Activated T-cell treated with anti-CD3 and anti-CD28 coated beads, Interleukin-2, amount 50 U/mL, for 4 hours (primary cell): Measurements from ENCODE around the gene CLCN1. TPM values are rescaled to one million over a fixed set of nuclear protein-coding genes. Genes with fewer than 3 reads are reported as not detected.
"Not testable (repeated sequence)": the region's sequence is repeated elsewhere in the genome, so short reads cannot be mapped to it uniquely, and the experiment has no call there.

Source experiments
- ATAC-seq, 2 donors: fragments of 200-7000 bp; cut with Tn5 transposase; one replicate each; pipeline ENCODE4 v1.10.0; 2021
- DNase-seq: peaks from one replicate; pipeline ENCODE4 v3.0.0-alpha.2; 2020
- H3K27me3 Mint-ChIP-seq: one replicate; pipeline ENCODE4 v1.8.0; 2021; ENCODE audit warnings: low read depth, mixed read lengths
- H3K36me3 Mint-ChIP-seq: one replicate; pipeline ENCODE4 v1.8.0; 2022; ENCODE audit warnings: mixed read lengths; ENCODE audit not compliant: insufficient read depth
- H3K4me1 Mint-ChIP-seq: one replicate; pipeline ENCODE4 v1.8.0; 2021; ENCODE audit warnings: low read depth, mixed read lengths
- H3K4me3 Mint-ChIP-seq: one replicate; pipeline ENCODE4 v1.8.0; 2021; ENCODE audit warnings: mild to moderate bottlenecking, moderate library complexity, mixed read lengths
- H3K9me3 Mint-ChIP-seq: one replicate; pipeline ENCODE4 v1.8.0; 2021; ENCODE audit warnings: mixed read lengths
- total RNA-seq, 3 donors: library from RNA; stranded (reverse); gene quantifications; one replicate each; pipeline ENCODE4 v1.2.1, GENCODE V29; 2021

The CLCN1 gene
- total RNA-seq, 3 donors from 2014 or later = not detected

- Mint-ChIP-seq H3K27me3 (no peaks in the 10 kb centered on the region), H3K36me3 (peaks cover 11% of the 10 kb centered on the region), H3K9me3 (no peaks in the 10 kb centered on the region), H3K4me1 (peaks cover 13% of the 10 kb centered on the region), H3K4me3 (no peak overlapping the region)
- DNase-seq (no peak), ATAC-seq (peak; percentile 17 to 18)
These were observed 70.2 kb downstream of the CLCN1 start for GRCh38 chr7:143385891-143386781.

- no peaks in the 10 kb centered on the region for H3K9me3 Mint-ChIP-seq
- no peak overlapping the region for H3K4me3 Mint-ChIP-seq
- peaks cover 11% of the 10 kb centered on the region for H3K36me3 Mint-ChIP-seq
- no peaks in the 10 kb centered on the region for H3K27me3 Mint-ChIP-seq
- ATAC-seq (no peak), DNase-seq (no peak)
- peaks cover 13% of the 10 kb centered on the region for H3K4me1 Mint-ChIP-seq
These were observed 71.5 kb downstream of the CLCN1 start for GRCh38 chr7:143387156-143387975.

- Mint-ChIP-seq H3K9me3 (no peaks in the 10 kb centered on the region), H3K4me1 (peaks cover 13% of the 10 kb centered on the region), H3K36me3 (peaks cover 14% of the 10 kb centered on the region), H3K27me3 (no peaks in the 10 kb centered on the region), H3K4me3 (no peak overlapping the region)
- DNase-seq (no peak), ATAC-seq (no peak)
These were observed 72.1 kb downstream of the CLCN1 start for GRCh38 chr7:143388051-143388450.

- Mint-ChIP-seq H3K9me3 (no peaks in the 10 kb centered on the region), H3K4me3 (no peak overlapping the region), H3K27me3 (no peaks in the 10 kb centered on the region), H3K36me3 (peaks cover 14% of the 10 kb centered on the region), H3K4me1 (peaks cover 13% of the 10 kb centered on the region)
- ATAC-seq (no peak), DNase-seq (no peak)
These were observed 72.7 kb downstream of the CLCN1 start for GRCh38 chr7:143388491-143389101.

- Mint-ChIP-seq H3K4me1 (peaks cover 14% of the 10 kb centered on the region), H3K27me3 (no peaks in the 10 kb centered on the region), H3K9me3 (no peaks in the 10 kb centered on the region), H3K4me3 (no peak overlapping the region), H3K36me3 (peaks cover 14% of the 10 kb centered on the region)
- ATAC-seq (no peak), DNase-seq (no peak)
These were observed 73.6 kb downstream of the CLCN1 start for GRCh38 chr7:143389316-143390103.

GRCh38 chr7:143390104-143390772 is 74.3 kb downstream of the CLCN1 start:
- Mint-ChIP-seq H3K27me3 (no peaks in the 10 kb centered on the region), H3K4me3 (no peak overlapping the region), H3K36me3 (peaks cover 16% of the 10 kb centered on the region), H3K4me1 (peaks cover 20% of the 10 kb centered on the region), H3K9me3 (no peaks in the 10 kb centered on the region)
- ATAC-seq (no peak), DNase-seq (no peak)

GRCh38 chr7:143390773-143391317 is 74.9 kb downstream of the CLCN1 start:
- peaks cover 16% of the 10 kb centered on the region for H3K36me3 Mint-ChIP-seq
- H3K9me3 Mint-ChIP-seq = no peaks in the 10 kb centered on the region
- no peak overlapping the region for H3K4me3 Mint-ChIP-seq
- no peaks in the 10 kb centered on the region for H3K27me3 Mint-ChIP-seq
- ATAC-seq (no peak), DNase-seq (no peak)
- peaks cover 22% of the 10 kb centered on the region for H3K4me1 Mint-ChIP-seq

- peaks cover 22% of the 10 kb centered on the region for H3K4me1 Mint-ChIP-seq
- H3K4me3 Mint-ChIP-seq = no peak overlapping the region
- no peaks in the 10 kb centered on the region for H3K27me3 Mint-ChIP-seq
- no peaks in the 10 kb centered on the region for H3K9me3 Mint-ChIP-seq
- no peak for DNase-seq
- no peak for ATAC-seq
- peaks cover 16% of the 10 kb centered on the region for H3K36me3 Mint-ChIP-seq
These were observed 75.8 kb downstream of the CLCN1 start for GRCh38 chr7:143391462-143392404.

- H3K9me3 Mint-ChIP-seq, ATAC-seq, DNase-seq, H3K27me3 Mint-ChIP-seq, H3K4me3 Mint-ChIP-seq: not testable (repeated sequence)
- peaks cover 22% of the 10 kb centered on the region for H3K4me1 Mint-ChIP-seq
- H3K36me3 Mint-ChIP-seq = peaks cover 16% of the 10 kb centered on the region
These were observed 76.5 kb downstream of the CLCN1 start for GRCh38 chr7:143392427-143392826.

- no peak for DNase-seq
- peaks cover 16% of the 10 kb centered on the region for H3K36me3 Mint-ChIP-seq
- no peaks in the 10 kb centered on the region for H3K9me3 Mint-ChIP-seq
- H3K4me1 Mint-ChIP-seq = peaks cover 22% of the 10 kb centered on the region
- H3K4me3 Mint-ChIP-seq = no peak overlapping the region
- ATAC-seq = no peak
- no peaks in the 10 kb centered on the region for H3K27me3 Mint-ChIP-seq
These were observed 77.0 kb downstream of the CLCN1 start for GRCh38 chr7:143392875-143393266.

GRCh38 chr7:143393267-143394041 is 77.5 kb downstream of the CLCN1 start:
- no peak overlapping the region for H3K4me3 Mint-ChIP-seq
- peaks cover 22% of the 10 kb centered on the region for H3K4me1 Mint-ChIP-seq
- H3K36me3 Mint-ChIP-seq = peaks cover 16% of the 10 kb centered on the region
- H3K9me3 Mint-ChIP-seq = no peaks in the 10 kb centered on the region
- no peaks in the 10 kb centered on the region for H3K27me3 Mint-ChIP-seq
- ATAC-seq (no peak), DNase-seq (no peak)

GRCh38 chr7:143394068-143394467 is 78.2 kb downstream of the CLCN1 start:
- Mint-ChIP-seq H3K4me1 (peaks cover 21% of the 10 kb centered on the region), H3K4me3 (no peak overlapping the region), H3K27me3 (no peaks in the 10 kb centered on the region), H3K9me3 (no peaks in the 10 kb centered on the region), H3K36me3 (peaks cover 16% of the 10 kb centered on the region)
- ATAC-seq (no peak), DNase-seq (no peak)
